Heart left ventricle (tissue), 16 donors: ENCODE data around the gene DHX38. TPM values are rescaled to one million over a fixed set of nuclear protein-coding genes. Genes with fewer than 3 reads are reported as not detected.

Experiments
- ATAC-seq, 4 donors: fragments of 200-7000 bp; cut with Tn5 transposase; one replicate each; pipeline ENCODE4 v1.9.1; 2020 to 2022; ENCODE audit warnings: moderate library complexity in 4 of 4, mild to moderate bottlenecking in 3 of 4, moderate number of reproducible peaks in 1 of 4
- DNase-seq, 5 donors: peaks; one replicate each; pipeline ENCODE4 v3.0.0-alpha.2; 2020
- H3K27ac ChIP-seq, 12 donors: fragments of 200-600 bp; sonication (generic) in 4 of 12; one replicate each; pipeline versions ENCODE4 v1.5.0 to v1.8.0; 2016 to 2022; ENCODE audit warnings: mild to moderate bottlenecking in 2 of 12
- H3K27me3 ChIP-seq, 9 donors: fragments of 200-600 bp; sonication (generic) in 2 of 9; one replicate each; pipeline versions ENCODE4 v1.5.1 to v1.8.0; 2016 to 2022; ENCODE audit warnings: mild to moderate bottlenecking in 3 of 9
- H3K36me3 ChIP-seq, 9 donors: fragments of 200-600 bp; sonication (generic) in 2 of 9; one replicate each; pipeline versions ENCODE4 v1.5.0 to v1.8.0; 2018 to 2022; ENCODE audit warnings: mild to moderate bottlenecking in 2 of 9
- H3K4me1 ChIP-seq, 12 donors: fragments of 200-600 bp; sonication (generic) in 4 of 12; one replicate each; pipeline versions ENCODE4 v1.5.0 to v1.8.0; 2016 to 2022; ENCODE audit warnings: mild to moderate bottlenecking in 3 of 12
- H3K4me3 ChIP-seq, 12 donors: fragments of 200-600 bp; sonication (generic) in 4 of 12; one replicate each; pipeline versions ENCODE4 v1.5.0 to v1.8.0; 2017 to 2022; ENCODE audit warnings: mild to moderate bottlenecking in 9 of 12, moderate library complexity in 4 of 12
- H3K9me3 ChIP-seq, 12 donors: fragments of 200-600 bp; sonication (generic) in 4 of 12; one replicate each; pipeline versions ENCODE4 v1.5.0 to v1.8.0; 2016 to 2022; ENCODE audit warnings: mild to moderate bottlenecking in 1 of 12
- POLR2A ChIP-seq, 2 donors: fragments of 450-650 bp; IDR thresholded peaks; one replicate each; pipeline ENCODE4 v1.6.1; 2017; ENCODE audit warnings: antibody characterized with exemption in 2 of 2, mild to moderate bottlenecking in 2 of 2, moderate library complexity in 2 of 2
- WGBS, 4 donors: extraction: QIAGEN DNeasy Blood & Tissue Kit in 2 of 4; methylation state at CpG; one replicate each; pipeline versions ENCODE4 v1.1.5 to v1.1.7; 2013 to 2018; 5-methylcytosine and 5-hydroxymethylcytosine counted together
- intact Hi-C, 10 donors: fragments of 100-400 bp; cut with DNase I; formaldehyde crosslinking; loops; one replicate each; pipeline versions ENCODE4 v1.11.1 to v1.14.2; 2022
- polyA plus RNA-seq, 2 donors: library from polyadenylated mRNA; stranded (reverse); fragments of 200-250 nt; gene quantifications; one replicate each; pipeline ENCODE4 v1.2.3, GENCODE V29; 2013
- total RNA-seq, 9 donors: library from RNA; depleted of rRNA in 2 of 9; stranded (reverse); fragments of >200 nt in 2 of 9; fragmentation: NEBNext Ultra II Directional in 3 of 9; extraction: Animal tissue kit (Norgen Biotek cat#: 25700) in 3 of 9; gene quantifications; one replicate each; pipeline versions ENCODE4 v1.1.0 to v1.2.4, GENCODE V29; 2016 to 2023
- TF ChIP-seq, protein P1 (sequence below), 12 donors: fragments of 200-600 bp; sonication (generic) in 4 of 12; IDR thresholded peaks; one replicate each; pipeline versions ENCODE4 v1.5.0 to v1.8.0; 2018 to 2022; ENCODE audit warnings: antibody characterized with exemption in 12 of 12, mild to moderate bottlenecking in 5 of 12
- donor health status: ischemic (EF 13 %, LVEDD 7.1; RV severe dilation, severe dysfunction).
- donor health status: healthy with polysubstance abuse.
- donor health status: DM: no; HTN: yes; CAD: no.
- donor health status: DM: no; HTN: no; CAD: no.
- donor health status: ischemic (EF 25% LVEDD 6.9; RV normal size, moderate dysfunction).
- donor health status: ischemic (EF 25% LVEDD 5.7; RV mildly dilated, moderate dysfunction).
- donor health status: healthy.
- donor health status: DM: yes; HTN: yes; CAD: no.
- donor health status: ischemic (EF 35%, LVEDD 5.7; RV mildly dilated, moderate dysfunction).
- donor health status: nonischemic (EF 11% LVEDD 7.7; RV severe dilation, severe dysfunction).
- donor health status: DM: yes; HTN: yes; CAD: no.
- donor health status: PGD.
- donor health status: ischemic (EF 29% LVEDD 5.4; RV normal size, mild dysfunction).
- donor health status: nonischemic (EF 23%, LVEDD 6.1; RV moderate dilation, normal function).

Gene DHX38
- total and polyA plus RNA-seq, 11 donors = 30.6 to 66.5 (median 41.4) TPM

DNA sequence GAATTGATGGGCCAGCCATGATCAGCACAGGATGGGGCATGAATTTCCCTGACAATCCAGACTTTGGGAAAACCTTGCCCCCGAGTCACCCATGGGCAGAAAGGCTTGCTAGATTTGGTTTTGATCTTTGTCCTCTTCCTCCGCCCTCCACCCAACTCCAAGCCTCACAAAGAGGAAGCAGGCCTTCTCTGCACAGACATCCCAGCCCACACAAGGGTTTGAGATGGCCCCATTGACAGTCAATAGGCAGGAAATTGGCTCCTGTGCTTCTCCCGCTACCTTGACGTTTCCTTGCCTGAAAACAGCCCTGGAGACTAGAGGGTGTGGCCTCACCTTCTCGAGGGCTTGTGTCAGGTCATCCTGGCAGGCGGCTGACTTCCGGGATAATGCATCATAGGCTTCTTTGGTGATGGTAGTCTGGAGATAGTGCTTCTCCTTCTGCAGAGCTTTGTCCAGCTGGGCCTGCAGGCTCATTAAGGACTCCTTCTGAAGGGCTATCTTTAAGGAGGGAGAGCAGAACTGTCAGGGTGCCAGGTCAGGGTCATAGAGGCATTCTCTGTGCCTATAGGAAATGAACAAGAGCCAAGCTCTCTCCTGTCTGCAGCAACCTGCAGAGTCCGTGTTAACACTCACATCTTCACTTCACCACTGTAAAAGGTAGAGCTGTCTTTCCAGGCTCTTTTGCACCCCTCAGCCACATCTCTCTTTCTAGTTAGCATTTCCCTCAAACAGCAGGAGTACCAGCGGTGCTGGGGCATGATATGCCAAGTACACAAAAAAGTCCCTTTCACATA, 32.2 kb downstream of the DHX38 start:
- Histone ChIP-seq H3K4me1 (peaks cover 0 to 22% (median 0%) of the 10 kb centered on the region in 12 donors), H3K9me3 (peaks cover 0 to 7% (median 0%) of the 10 kb centered on the region in 12 donors), H3K27ac (peak overlapping the region in 3 of 12 donors; percentile 22 to 80 (median 25)), H3K4me3 (no peak overlapping the region), H3K36me3 (no peaks in the 10 kb centered on the region), H3K27me3 (peaks cover 0 to 15% (median 0%) of the 10 kb centered on the region in 9 donors)
- intact Hi-C loops = loop anchor here (5.0 to 10.0 kb wide), 8 partner anchors 61 to 1831 kb away; partner anchors contain the start of gene HPR (in 1 of the 10)
- TF ChIP-seq POLR2A (IDR thresholded peaks at IDR 0.05) = no peak
- TF ChIP-seq, protein P1, sequence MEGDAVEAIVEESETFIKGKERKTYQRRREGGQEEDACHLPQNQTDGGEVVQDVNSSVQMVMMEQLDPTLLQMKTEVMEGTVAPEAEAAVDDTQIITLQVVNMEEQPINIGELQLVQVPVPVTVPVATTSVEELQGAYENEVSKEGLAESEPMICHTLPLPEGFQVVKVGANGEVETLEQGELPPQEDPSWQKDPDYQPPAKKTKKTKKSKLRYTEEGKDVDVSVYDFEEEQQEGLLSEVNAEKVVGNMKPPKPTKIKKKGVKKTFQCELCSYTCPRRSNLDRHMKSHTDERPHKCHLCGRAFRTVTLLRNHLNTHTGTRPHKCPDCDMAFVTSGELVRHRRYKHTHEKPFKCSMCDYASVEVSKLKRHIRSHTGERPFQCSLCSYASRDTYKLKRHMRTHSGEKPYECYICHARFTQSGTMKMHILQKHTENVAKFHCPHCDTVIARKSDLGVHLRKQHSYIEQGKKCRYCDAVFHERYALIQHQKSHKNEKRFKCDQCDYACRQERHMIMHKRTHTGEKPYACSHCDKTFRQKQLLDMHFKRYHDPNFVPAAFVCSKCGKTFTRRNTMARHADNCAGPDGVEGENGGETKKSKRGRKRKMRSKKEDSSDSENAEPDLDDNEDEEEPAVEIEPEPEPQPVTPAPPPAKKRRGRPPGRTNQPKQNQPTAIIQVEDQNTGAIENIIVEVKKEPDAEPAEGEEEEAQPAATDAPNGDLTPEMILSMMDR (IDR thresholded peaks at IDR 0.05) = no peak
- 76 to 80% (median 77%) methylated on average over 9 of the region's 9 CpGs for WGBS, 4 donors
- ATAC-seq (no peak), DNase-seq (no peak)

DNA sequence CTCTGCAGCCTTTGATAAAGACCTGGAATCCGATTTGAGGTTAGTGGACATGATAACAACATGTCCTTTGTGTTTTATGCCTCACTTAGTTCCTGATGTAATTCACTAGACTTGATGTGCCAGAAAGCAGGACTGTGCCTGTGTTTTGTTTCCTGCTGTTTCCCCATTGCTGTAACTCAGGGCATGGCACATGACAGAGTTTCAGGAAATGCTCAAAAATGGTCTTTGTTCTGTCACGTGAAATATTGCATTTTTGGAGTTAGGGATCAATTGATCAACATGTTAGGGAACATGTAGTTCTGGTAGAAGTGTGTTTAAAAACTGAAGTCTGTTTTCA, 32.8 kb downstream of the DHX38 start:
- Histone ChIP-seq H3K4me3 (no peak overlapping the region), H3K27me3 (peaks cover 0 to 15% (median 0%) of the 10 kb centered on the region in 9 donors), H3K9me3 (peaks cover 0 to 7% (median 0%) of the 10 kb centered on the region in 12 donors), H3K27ac (peak overlapping the region in 1 of 12 donors; percentile 80), H3K36me3 (no peaks in the 10 kb centered on the region), H3K4me1 (peaks cover 0 to 22% (median 0%) of the 10 kb centered on the region in 12 donors)
- DNase-seq (no peak), ATAC-seq (peak in 1 of 4 donors; percentile 20)
- intact Hi-C loops = loop anchor here (5.0 to 10.0 kb wide), 8 partner anchors 62 to 1831 kb away; partner anchors contain the start of gene HPR (in 1 of the 10)
- no peak for TF ChIP-seq POLR2A (IDR thresholded peaks at IDR 0.05)
- TF ChIP-seq, protein P1 (IDR thresholded peaks at IDR 0.05) = no peak
- 47 to 66% (median 57%) methylated on average over 2 of the region's 2 CpGs for WGBS, 4 donors

DNA sequence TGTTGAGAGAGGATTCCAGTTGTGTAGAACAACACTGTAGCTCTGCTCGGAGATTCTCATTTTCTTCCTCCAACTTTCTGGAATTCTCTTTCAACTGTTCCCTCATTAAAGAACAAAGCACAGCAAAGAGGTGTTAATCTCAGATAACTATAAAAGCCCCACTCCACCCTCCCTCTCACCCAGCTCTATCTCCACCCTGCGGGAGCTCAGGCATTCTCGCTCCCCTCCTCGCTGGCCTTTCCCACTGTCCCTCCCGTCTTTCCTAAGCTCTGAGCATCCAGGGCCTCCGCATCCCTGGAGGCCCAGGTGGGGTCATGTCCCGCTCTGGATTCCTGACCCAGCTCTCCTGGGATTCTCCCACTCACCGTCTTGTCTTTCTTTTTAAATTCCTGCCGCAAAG, 35.1 kb downstream of the DHX38 start:
- intact Hi-C loops = loop anchor here (5.0 to 10.0 kb wide), 8 partner anchors 64 to 1829 kb away; partner anchors contain the start of gene HPR (in 1 of the 10)

More for the DNA sequence above, 35.1 kb downstream of the DHX38 start:
- DNase-seq (no peak), ATAC-seq (no peak)
- Histone ChIP-seq H3K36me3 (no peaks in the 10 kb centered on the region), H3K9me3 (peaks cover 0 to 7% (median 0%) of the 10 kb centered on the region in 12 donors), H3K4me3 (no peak overlapping the region), H3K27me3 (peaks cover 0 to 15% (median 0%) of the 10 kb centered on the region in 9 donors), H3K4me1 (peaks cover 0 to 22% (median 0%) of the 10 kb centered on the region in 12 donors), H3K27ac (no peak overlapping the region)
- no peak for TF ChIP-seq POLR2A (IDR thresholded peaks at IDR 0.05)
- TF ChIP-seq, protein P1 (IDR thresholded peaks at IDR 0.05) = no peak
- 67 to 83% (median 71%) methylated on average over 9 of the region's 9 CpGs for WGBS, 4 donors
